KMS-11 (cell line): ENCODE measurements around the gene MYO18B.

ENCODE experiments used
- H2AFZ ChIP-seq: fragments of 200-600 bp; sonication (generic); 2 replicates; pipeline ENCODE4 v1.6.1; 2016; ENCODE audit warnings: antibody characterized with exemption, mixed run types, low read depth
- H3K27ac ChIP-seq: fragments of 200-600 bp; sonication (generic); 2 replicates; pipeline ENCODE4 v1.6.1; 2016; ENCODE audit warnings: mild to moderate bottlenecking, mixed run types
- H3K27me3 ChIP-seq: fragments of 200-600 bp; sonication (generic); 2 replicates; pipeline ENCODE4 v1.6.1; 2017; ENCODE audit warnings: mild to moderate bottlenecking, low read depth, mixed run types, moderate library complexity; ENCODE audit not compliant: insufficient read depth
- H3K36me3 ChIP-seq: fragments of 200-600 bp; sonication (generic); 2 replicates; pipeline ENCODE4 v1.6.1; 2017; ENCODE audit warnings: mild to moderate bottlenecking, mixed run types; ENCODE audit not compliant: insufficient read depth
- H3K4me1 ChIP-seq: fragments of 200-600 bp; sonication (generic); 2 replicates; pipeline ENCODE4 v1.6.1; 2016; ENCODE audit warnings: mild to moderate bottlenecking, low read depth, mixed run types; ENCODE audit not compliant: poor library complexity, severe bottlenecking
- H3K4me2 ChIP-seq: fragments of 200-600 bp; sonication (generic); 2 replicates; pipeline ENCODE4 v1.7.0; 2016; ENCODE audit warnings: mild to moderate bottlenecking, mixed run types
- H3K4me3 ChIP-seq: fragments of 200-600 bp; sonication (generic); IDR thresholded peaks from 2 replicates; pipeline ENCODE4 v1.6.1; 2017; ENCODE audit warnings: low read depth, low read length, mixed read lengths; ENCODE audit not compliant: insufficient read depth
- H3K79me2 ChIP-seq: fragments of 200-600 bp; sonication (generic); 2 replicates; pipeline ENCODE4 v1.6.1; 2016; ENCODE audit warnings: low read depth, mixed run types; ENCODE audit not compliant: insufficient read depth
- H3K9ac ChIP-seq: fragments of 200-600 bp; sonication (generic); 2 replicates; pipeline ENCODE4 v1.6.1; 2016; ENCODE audit warnings: mild to moderate bottlenecking, mixed run types
- H4K20me1 ChIP-seq: fragments of 200-600 bp; sonication (generic); 2 replicates; pipeline ENCODE4 v1.6.1; 2016; ENCODE audit warnings: mild to moderate bottlenecking, mixed run types; ENCODE audit not compliant: insufficient read depth
- TF ChIP-seq, protein P1 (sequence below): fragments of 200-600 bp; sonication (generic); conservative IDR thresholded peaks from 2 replicates; pipeline ENCODE4 v1.6.1; 2017; ENCODE audit warnings: low read depth, mild to moderate bottlenecking, antibody characterized with exemption, low read length, moderate library complexity, mixed read lengths

MYO18B gene

DNA sequence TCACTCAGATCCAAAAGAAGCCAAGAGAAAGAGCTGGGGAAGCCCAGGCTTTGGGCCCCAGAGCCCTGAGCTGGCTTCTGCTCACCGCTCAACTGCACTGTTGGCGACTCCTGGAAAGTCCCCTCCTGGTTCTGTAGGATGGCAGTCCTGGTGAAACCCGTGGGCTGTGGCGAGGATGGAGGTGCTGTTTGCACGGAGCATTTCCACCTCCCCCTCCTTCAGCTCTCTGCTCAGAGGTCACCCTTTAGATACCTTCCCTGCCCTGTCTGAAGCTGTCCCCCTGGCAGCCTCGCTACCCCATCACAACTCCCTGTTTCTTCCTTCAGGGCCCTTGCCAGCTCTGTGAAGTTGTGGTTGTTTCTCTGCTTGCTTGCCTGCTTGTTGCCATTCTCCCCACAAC, 97.8 kb downstream of the MYO18B start:
- Histone ChIP-seq H3K27ac (no peak overlapping the region), H3K4me3 (no peak overlapping the region), H3K4me2 (no peak overlapping the region), H2AFZ (no peak overlapping the region), H3K79me2 (no peaks in the 10 kb centered on the region), H4K20me1 (no peaks in the 10 kb centered on the region), H3K27me3 (no peaks in the 10 kb centered on the region), H3K4me1 (no peaks in the 10 kb centered on the region), H3K9ac (no peak overlapping the region), H3K36me3 (no peaks in the 10 kb centered on the region)
- TF ChIP-seq, protein P1, sequence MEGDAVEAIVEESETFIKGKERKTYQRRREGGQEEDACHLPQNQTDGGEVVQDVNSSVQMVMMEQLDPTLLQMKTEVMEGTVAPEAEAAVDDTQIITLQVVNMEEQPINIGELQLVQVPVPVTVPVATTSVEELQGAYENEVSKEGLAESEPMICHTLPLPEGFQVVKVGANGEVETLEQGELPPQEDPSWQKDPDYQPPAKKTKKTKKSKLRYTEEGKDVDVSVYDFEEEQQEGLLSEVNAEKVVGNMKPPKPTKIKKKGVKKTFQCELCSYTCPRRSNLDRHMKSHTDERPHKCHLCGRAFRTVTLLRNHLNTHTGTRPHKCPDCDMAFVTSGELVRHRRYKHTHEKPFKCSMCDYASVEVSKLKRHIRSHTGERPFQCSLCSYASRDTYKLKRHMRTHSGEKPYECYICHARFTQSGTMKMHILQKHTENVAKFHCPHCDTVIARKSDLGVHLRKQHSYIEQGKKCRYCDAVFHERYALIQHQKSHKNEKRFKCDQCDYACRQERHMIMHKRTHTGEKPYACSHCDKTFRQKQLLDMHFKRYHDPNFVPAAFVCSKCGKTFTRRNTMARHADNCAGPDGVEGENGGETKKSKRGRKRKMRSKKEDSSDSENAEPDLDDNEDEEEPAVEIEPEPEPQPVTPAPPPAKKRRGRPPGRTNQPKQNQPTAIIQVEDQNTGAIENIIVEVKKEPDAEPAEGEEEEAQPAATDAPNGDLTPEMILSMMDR = no peak

DNA sequence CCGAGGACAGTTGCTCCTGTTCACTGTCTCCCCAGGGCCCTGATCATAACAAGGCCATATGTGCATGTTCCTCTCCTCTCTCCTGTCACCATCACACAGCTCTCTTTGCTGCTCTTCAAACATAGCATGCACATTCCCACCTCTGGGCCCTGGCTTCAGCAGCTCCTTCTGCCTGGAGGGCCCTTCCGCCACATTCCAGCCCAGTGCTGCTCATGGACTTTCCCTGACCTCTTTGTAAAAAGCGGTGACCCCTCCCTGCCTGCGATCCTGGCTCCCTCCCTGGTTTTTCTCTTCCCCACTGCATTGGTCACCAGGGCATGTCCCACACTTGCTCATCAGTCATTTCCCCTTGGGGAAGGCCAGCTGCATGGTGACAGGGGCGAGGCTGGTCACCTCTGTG, 98.2 kb downstream of the MYO18B start:
- TF ChIP-seq, protein P1 = no peak
- H3K79me2 ChIP-seq = no peaks in the 10 kb centered on the region
- H3K9ac ChIP-seq = no peak overlapping the region
- H3K36me3 ChIP-seq = no peaks in the 10 kb centered on the region
- no peaks in the 10 kb centered on the region for H3K4me1 ChIP-seq
- H4K20me1 ChIP-seq = no peaks in the 10 kb centered on the region
- H3K4me3 ChIP-seq = no peak overlapping the region
- no peak overlapping the region for H2AFZ ChIP-seq
- no peak overlapping the region for H3K27ac ChIP-seq
- H3K4me2 ChIP-seq = no peak overlapping the region
- H3K27me3 ChIP-seq = no peaks in the 10 kb centered on the region

GRCh38 chr22:25840891-25841290, 98.9 kb downstream of the MYO18B start:
- Histone ChIP-seq H2AFZ (no peak overlapping the region), H4K20me1 (no peaks in the 10 kb centered on the region), H3K9ac (no peak overlapping the region), H3K27me3 (no peaks in the 10 kb centered on the region), H3K4me1 (no peaks in the 10 kb centered on the region), H3K27ac (no peak overlapping the region), H3K79me2 (no peaks in the 10 kb centered on the region), H3K4me2 (no peak overlapping the region), H3K4me3 (no peak overlapping the region), H3K36me3 (no peaks in the 10 kb centered on the region)
- TF ChIP-seq, protein P1 = no peak

GRCh38 chr22:25841775-25842174, 99.8 kb downstream of the MYO18B start:
- Histone ChIP-seq H3K4me1 (no peaks in the 10 kb centered on the region), H3K79me2 (no peaks in the 10 kb centered on the region), H3K27me3 (no peaks in the 10 kb centered on the region), H3K4me3 (no peak overlapping the region), H3K27ac (no peak overlapping the region), H3K4me2 (no peak overlapping the region), H2AFZ (no peak overlapping the region), H4K20me1 (no peaks in the 10 kb centered on the region), H3K9ac (no peak overlapping the region), H3K36me3 (no peaks in the 10 kb centered on the region)
- TF ChIP-seq, protein P1 = no peak
